HL-60 (cell line): ENCODE data around the gene RPS6KA6.

Experiments used
- CTCF ChIP-seq: IDR thresholded peaks from one replicate; pipeline ENCODE4 v1.5.1; 2011; ENCODE audit warnings: low read length, control low read depth, inconsistent platforms; ENCODE audit not compliant: insufficient read depth
- POLR2AphosphoS5 ChIP-seq: IDR thresholded peaks from 2 replicates; pipeline ENCODE4 v1.6.1; 2012; ENCODE audit warnings: low read depth
- TF ChIP-seq, protein P1 (sequence below): IDR thresholded peaks from 2 replicates; pipeline ENCODE4 v1.6.1; 2012; ENCODE audit warnings: low read depth; ENCODE audit not compliant: insufficient replicate concordance

DNA sequence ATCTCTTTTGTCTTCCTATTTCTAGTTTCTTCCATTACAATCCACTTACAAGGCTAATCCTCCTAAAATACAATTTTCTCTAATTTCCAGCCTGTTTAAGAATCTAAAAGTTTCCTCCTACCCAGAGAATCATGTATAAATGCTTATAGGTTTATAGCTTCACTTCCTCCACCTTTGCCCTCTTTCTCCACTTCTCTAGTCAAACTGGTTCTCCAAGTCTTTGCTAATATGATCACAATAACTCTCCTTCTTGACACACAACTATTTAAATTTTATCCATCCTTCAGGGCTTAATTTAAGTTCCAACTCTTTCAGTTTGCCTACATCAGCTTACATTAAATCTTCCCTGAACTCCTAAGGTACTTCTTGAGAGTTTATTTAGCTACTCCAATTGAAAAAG is 69.2 kb downstream of the RPS6KA6 start:
- no peak for TF ChIP-seq POLR2AphosphoS5
- TF ChIP-seq CTCF, result no peak
- TF ChIP-seq, protein P1, sequence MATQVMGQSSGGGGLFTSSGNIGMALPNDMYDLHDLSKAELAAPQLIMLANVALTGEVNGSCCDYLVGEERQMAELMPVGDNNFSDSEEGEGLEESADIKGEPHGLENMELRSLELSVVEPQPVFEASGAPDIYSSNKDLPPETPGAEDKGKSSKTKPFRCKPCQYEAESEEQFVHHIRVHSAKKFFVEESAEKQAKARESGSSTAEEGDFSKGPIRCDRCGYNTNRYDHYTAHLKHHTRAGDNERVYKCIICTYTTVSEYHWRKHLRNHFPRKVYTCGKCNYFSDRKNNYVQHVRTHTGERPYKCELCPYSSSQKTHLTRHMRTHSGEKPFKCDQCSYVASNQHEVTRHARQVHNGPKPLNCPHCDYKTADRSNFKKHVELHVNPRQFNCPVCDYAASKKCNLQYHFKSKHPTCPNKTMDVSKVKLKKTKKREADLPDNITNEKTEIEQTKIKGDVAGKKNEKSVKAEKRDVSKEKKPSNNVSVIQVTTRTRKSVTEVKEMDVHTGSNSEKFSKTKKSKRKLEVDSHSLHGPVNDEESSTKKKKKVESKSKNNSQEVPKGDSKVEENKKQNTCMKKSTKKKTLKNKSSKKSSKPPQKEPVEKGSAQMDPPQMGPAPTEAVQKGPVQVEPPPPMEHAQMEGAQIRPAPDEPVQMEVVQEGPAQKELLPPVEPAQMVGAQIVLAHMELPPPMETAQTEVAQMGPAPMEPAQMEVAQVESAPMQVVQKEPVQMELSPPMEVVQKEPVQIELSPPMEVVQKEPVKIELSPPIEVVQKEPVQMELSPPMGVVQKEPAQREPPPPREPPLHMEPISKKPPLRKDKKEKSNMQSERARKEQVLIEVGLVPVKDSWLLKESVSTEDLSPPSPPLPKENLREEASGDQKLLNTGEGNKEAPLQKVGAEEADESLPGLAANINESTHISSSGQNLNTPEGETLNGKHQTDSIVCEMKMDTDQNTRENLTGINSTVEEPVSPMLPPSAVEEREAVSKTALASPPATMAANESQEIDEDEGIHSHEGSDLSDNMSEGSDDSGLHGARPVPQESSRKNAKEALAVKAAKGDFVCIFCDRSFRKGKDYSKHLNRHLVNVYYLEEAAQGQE, result no peak
